ENCODE measurements around the gene INPP5D.

The INPP5D gene

DNA sequence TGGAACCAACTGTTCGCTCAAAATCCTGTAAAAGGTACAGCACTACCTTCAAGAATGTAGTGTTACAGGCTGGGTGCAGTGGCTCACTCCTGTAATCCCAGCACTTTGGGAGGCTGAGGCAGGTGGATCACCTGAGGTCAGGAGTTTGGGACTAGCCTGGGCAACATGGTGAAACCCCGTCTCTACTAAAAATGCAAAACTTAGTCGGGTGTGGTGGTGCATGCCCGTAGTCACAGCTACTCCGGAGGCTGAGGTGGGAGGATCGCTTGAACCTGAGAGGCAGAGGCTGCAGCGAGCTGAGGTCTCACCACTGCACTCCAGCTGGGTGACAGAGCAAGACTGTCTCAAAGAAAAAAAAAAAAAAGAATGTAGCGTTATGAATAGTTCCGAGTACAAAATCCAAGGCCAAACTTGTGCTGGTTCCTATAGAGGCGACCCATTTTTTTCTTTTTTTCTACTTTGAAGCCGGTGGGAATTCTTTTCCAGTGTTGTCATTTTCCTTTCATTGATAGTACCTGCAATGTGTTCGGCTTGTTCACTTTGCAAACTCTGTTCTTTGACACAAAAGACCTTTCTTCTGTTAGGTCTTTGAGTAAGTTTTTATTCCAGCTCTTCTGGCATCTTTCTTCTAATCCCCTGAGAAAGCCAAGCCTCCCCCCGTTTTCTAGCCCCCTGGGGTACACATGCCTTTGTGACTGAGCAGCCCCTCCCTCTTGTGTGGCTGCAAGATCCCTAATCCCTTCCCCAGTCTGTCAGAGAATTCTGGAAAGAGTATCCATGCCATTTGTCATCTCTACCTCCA, 25.1 kb downstream of the INPP5D start:
- no peak for TF ChIP-seq CTCF (IDR thresholded peaks at IDR 0.05; ENCODE audit: control insufficient read depth, insufficient read depth, low read depth, low read length, missing control alignments)
- no peak for DNase-seq (ENCODE audit: low read depth)
- H3K4me3 ChIP-seq (ENCODE audit: control insufficient read depth, low read depth, low read length), result no peak overlapping the region

GRCh38 chr2:233085839-233086150, 25.7 kb downstream of the INPP5D start:
- no peak overlapping the region for H3K4me3 ChIP-seq (ENCODE audit: control insufficient read depth, low read depth, low read length)
- no peak for TF ChIP-seq CTCF (IDR thresholded peaks at IDR 0.05; ENCODE audit: control insufficient read depth, insufficient read depth, low read depth, low read length, missing control alignments)
- no peak for DNase-seq (ENCODE audit: low read depth)

DNA sequence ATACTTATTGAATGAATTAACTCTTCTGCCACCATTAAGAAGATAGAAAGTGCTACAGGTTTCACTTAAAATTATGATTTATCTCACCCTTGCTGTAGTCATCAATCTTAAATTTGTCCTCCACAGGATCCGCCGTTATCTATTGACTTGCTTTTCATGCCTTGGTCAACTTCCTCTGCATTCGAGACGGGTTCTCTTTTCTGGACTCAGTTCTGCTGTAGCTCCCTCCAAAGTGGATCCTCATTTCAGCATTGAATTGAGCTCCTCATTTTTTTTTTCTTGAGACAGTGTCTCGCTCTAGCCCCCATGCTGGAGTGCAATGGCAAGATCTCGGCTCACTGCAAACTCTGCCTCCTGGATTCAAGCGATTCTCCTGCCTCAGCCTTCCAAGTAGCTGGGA, 27.6 kb downstream of the INPP5D start:
- DNase-seq (ENCODE audit: low read depth), result no peak
- no peak overlapping the region for H3K4me3 ChIP-seq (ENCODE audit: control insufficient read depth, low read depth, low read length)
- no peak for TF ChIP-seq CTCF (IDR thresholded peaks at IDR 0.05; ENCODE audit: control insufficient read depth, insufficient read depth, low read depth, low read length, missing control alignments)

GRCh38 chr2:233088972-233089345, 28.8 kb downstream of the INPP5D start:
- no peak overlapping the region for H3K4me3 ChIP-seq (ENCODE audit: control insufficient read depth, low read depth, low read length)
- no peak for DNase-seq (ENCODE audit: low read depth)
- TF ChIP-seq CTCF (IDR thresholded peaks at IDR 0.05; ENCODE audit: control insufficient read depth, insufficient read depth, low read depth, low read length, missing control alignments), result no peak

DNA sequence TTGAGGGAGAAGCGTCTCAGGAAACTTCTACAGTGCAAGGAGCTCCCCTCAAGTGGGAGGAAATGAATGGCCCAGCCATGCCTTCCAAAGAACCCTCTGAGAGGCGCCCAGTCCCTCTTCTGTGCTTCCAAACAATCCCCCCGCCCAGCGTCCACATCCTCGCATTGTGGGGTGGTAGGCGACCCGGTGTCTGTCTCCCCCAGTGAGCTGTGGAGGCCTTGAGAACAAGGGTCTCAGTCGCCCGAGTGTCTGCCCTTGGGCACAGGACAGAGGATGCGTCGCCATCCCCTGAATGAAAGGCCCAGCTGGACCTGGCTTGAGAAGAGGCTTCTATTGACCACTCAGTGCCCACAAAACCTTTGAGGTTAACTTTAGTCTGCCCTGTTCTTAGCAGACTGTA, 29.7 kb downstream of the INPP5D start:
- DNase-seq (ENCODE audit: low read depth), result no peak
- TF ChIP-seq CTCF (IDR thresholded peaks at IDR 0.05; ENCODE audit: control insufficient read depth, insufficient read depth, low read depth, low read length, missing control alignments), result no peak
- no peak overlapping the region for H3K4me3 ChIP-seq (ENCODE audit: control insufficient read depth, low read depth, low read length)

DNA sequence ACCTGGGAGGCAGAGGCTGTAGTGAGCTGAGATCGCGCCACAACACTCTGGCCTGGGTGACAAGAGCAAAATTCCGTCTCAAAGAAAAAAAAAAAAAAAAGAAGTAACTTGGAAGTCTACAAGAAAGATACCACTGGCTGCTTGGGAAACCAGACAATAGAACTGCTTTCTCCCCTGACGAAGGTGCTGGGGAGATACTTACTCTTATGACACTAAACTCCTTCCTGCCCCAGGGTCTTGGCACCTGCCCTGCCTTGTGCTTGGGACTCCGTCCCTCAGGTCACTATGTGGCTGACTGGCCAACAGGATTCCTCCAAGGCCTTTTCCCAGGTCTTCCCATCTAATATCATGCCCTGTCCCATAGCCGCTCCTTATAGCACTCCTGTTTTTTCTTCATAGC, 30.7 kb downstream of the INPP5D start:
- no peak for DNase-seq (ENCODE audit: low read depth)
- no peak overlapping the region for H3K4me3 ChIP-seq (ENCODE audit: control insufficient read depth, low read depth, low read length)
- TF ChIP-seq CTCF (IDR thresholded peaks at IDR 0.05; ENCODE audit: control insufficient read depth, insufficient read depth, low read depth, low read length, missing control alignments), result no peak

Data from AG09309 (cell line).